HG02938 (cell line): Measurements from ENCODE around the gene GBGT1.

Experiments used
- ATAC-seq: cut with Tn5 transposase; IDR thresholded peaks from one replicate; pipeline ENCODE4 v1.9.1; 2021; ENCODE audit warnings: mild to moderate bottlenecking, moderate library complexity; ENCODE audit not compliant: unreplicated experiment

Gene GBGT1

GRCh38 chr9:133129001-133129795, 34.5 kb downstream of the GBGT1 start:
- ATAC-seq, result no peak

GRCh38 chr9:133128152-133128551, 35.6 kb downstream of the GBGT1 start:
- no peak for ATAC-seq

- no peak for ATAC-seq
Measured at GRCh38 chr9:133127340-133127981, 36.3 kb downstream of the GBGT1 start.

- no peak for ATAC-seq
Measured at GRCh38 chr9:133126697-133127339, 36.9 kb downstream of the GBGT1 start.

- ATAC-seq, result peak; percentile 40
Measured at GRCh38 chr9:133125941-133126696, 37.6 kb downstream of the GBGT1 start.

GRCh38 chr9:133124907-133125275, 38.8 kb downstream of the GBGT1 start:
- no peak for ATAC-seq

DNA sequence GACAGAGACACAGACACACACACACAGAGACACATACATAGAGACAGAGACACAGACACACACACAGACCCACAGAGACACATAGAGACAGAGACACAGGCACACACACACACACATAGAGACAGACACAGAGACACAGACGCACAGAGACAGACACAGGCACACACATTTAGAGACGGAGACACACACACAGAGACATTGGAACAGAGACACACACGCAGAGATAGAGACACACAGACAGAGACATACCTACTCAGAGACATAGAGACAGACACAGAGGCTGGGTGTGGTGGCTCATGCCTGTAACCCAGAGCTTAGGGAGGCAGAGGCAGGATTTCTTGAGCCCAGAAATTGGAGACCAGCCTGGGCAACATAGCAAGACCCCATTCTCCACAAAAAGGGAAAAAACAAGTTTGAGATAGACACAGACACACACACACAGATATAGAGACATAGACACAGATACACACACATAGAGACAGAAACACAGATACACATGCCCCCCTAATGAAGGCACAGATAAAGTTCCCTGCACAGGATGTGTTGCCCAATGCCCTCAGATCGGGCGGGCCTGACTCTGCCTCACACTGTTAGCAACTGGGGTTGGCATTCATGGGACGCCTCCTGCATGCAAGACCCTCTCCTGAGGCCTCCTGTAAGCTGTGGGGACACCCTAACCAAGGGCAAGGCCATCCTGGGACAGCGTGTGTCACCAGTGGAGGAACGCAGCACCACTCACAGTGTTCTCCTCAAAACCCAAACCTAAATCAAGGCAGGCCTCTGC, 39.4 kb downstream of the GBGT1 start:
- ATAC-seq, result no peak

GRCh38 chr9:133122935-133123611, 40.6 kb downstream of the GBGT1 start:
- ATAC-seq, result no peak

- no peak for ATAC-seq
Measured at GRCh38 chr9:133122605-133122934, 41.1 kb downstream of the GBGT1 start.

DNA sequence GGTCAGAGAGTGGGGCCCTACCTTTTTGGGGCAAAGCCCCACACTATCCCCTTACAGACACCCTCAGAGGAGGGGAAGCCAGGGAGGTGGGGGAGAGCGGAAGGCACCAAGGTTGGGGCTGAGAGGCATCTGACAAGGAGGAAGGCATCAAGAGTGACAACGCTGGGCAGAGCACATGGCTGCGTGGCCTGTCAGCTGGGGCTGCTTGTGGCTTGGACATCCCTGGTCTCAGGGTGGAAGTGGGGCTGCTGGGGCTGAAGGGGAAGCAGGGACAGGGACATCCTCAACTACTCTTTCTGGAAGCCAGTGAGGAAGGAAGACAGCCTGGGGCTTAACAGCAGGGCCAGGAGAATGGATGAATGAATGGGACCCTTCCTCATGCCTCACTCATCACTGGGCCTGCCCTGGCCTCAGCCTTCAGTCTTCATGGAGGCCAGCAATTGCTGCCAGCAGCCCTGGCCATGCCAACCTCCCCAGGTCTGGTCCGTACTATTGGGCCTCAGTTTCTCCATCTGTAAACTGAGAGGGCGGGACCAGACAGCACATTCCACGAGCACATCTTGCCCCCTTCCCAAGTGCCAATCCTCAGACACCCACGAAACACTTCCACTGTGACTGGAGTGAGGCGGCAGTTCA, 41.7 kb downstream of the GBGT1 start:
- no peak for ATAC-seq

- peak; percentile 45 for ATAC-seq
Measured at GRCh38 chr9:133121198-133121914, 42.4 kb downstream of the GBGT1 start, which contains the start of gene RALGDS. Gene RALGDS, minus strand, starts transcription at chr9:133121240. Its CDS starts 86 bp downstream, at chr9:133121154.

GRCh38 chr9:133120501-133121197, 43.1 kb downstream of the GBGT1 start:
- ATAC-seq, result no peak

GRCh38 chr9:133119846-133120500, 43.7 kb downstream of the GBGT1 start:
- ATAC-seq, result no peak

- no peak for ATAC-seq
Measured at GRCh38 chr9:133119103-133119845, 44.4 kb downstream of the GBGT1 start.

GRCh38 chr9:133118568-133118967, 45.1 kb downstream of the GBGT1 start:
- ATAC-seq, result no peak

DNA sequence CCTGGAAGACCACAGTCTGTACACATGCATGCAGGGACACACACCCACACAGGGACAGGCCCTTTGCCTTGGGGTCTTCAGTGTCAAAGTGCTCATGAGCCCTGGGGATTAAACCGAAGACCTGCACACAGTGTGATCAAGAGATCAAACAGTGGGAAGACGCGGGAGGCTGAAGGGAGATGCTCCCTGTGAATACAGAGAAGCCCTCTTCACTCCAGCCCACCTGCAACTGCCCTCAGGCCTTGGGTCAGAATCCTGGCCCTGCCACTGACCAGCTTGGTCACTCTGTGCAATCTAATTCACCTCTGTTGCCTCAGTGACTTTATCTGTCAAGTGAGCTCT, 45.6 kb downstream of the GBGT1 start:
- no peak for ATAC-seq
